ELR (cell line): Measurements from ENCODE around the gene PRSS16.
A peak's percentile ranks its signal among the peaks of the same experiment; 100 is the strongest.

Source experiments
- DNase-seq: peaks from one replicate; pipeline ENCODE4 v3.0.0-alpha.2; 2015; ENCODE audit warnings: low read depth

PRSS16 gene

GRCh38 chr6:27287751-27288135 lies 40.2 kb downstream of the PRSS16 start:
- DNase-seq: no peak

- DNase-seq: peak; percentile 45
Measured at GRCh38 chr6:27288136-27289044, 40.9 kb downstream of the PRSS16 start.

DNA sequence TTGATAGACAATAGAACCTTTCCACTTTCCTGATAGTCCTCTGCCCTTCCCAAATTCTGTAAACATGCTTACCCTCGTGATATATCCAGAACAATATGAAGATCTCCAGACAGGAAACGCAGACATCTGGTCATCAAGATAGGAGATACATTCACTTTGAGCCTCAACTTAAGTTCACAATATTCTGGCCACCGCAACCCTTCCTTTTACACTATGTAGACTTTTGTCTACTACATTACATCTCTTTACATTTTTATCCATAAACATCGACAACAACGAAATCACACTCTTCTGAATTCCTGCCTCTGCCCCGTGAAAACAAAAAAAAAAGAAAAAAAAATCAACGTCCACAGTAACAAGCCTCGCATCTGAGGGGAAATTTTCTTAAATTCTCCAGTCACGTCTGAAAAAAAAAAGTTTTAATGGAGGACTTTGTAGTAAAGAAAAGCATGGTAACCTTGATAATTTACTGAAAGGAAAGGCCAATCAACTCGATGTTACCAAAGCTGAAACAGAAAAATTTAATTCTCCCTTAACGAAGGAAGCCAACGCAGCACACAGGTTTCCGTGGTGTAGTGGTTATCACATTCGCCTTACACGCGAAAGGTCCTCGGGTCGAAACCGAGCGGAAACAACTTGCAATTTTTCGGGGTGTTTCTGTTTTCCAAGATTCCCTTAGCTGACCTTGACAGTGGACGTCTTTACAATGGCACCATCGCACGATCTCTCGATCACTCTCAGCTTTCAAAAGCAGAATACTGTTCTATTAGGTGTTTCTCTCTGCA lies 42.8 kb downstream of the PRSS16 start:
- DNase-seq: peak; percentile 85

GRCh38 chr6:27290850-27291208 lies 43.3 kb downstream of the PRSS16 start:
- DNase-seq: no peak

DNA sequence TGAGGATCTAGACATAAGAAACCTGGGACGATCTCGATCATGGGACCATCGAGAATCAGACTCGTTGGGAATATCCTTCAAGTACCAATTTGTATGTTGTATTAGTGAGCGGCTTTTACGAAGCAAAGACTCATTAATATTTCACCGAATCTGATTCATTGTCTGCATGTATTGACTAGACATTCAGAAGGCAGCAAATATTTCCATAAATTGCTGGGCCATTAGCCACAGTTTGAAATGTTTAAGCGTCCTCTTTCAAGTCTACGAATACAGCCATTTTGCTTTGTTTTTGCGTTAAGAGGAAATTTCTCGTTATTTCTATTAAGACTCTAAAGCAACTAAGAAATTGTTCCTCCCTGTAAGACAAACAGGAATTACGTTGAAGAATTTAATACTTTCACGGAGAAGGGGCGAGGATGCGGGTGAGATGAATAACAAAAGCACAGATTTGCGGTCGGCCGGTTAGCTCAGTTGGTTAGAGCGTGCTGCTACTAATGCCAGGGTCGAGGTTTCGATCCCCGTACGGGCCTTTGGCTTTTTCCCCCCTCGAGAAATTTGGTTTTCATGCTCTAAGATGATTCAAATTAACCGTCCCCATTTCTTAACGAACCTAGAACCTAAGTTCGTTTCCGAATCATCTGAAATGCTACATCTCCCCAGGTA lies 46.1 kb downstream of the PRSS16 start:
- DNase-seq: peak; percentile 85

- no peak for DNase-seq
Measured at GRCh38 chr6:27294409-27294808, 46.9 kb downstream of the PRSS16 start.

DNA sequence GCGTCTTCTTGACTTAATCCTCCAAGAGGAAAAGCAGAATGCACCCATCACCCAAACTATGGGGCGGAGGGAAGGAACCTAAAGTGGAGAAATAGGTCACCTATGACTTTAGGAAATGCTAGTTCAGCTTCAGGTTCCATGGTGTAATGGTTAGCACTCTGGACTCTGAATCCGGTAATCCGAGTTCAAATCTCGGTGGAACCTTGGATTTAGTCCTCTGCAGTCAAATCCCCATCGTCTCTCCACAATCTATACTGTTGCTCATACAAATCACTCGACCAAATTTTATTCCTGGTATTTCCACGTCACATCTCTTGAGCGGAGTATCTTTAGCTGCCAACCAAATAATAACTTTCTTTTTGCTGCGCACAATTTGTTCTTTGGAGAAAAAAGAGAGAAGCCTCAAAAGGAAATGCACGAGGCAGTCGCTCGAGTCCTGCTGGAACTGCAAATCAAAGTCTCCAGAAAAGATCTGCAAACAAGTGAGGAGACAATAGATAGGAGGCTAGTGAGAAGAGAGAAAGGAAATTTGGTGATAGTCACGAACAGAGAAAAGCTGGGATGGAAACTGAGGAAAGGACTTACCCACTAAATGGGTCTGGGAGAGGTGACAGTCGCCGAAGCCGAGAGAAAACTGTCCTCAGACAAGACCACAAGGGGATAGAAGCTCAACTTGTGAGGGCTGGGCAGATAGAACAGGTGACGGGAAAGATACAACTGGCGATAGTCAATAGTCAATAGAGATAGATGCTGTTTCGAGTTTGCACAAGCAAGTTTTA lies 48.0 kb downstream of the PRSS16 start:
- DNase-seq: peak; percentile 89

DNA sequence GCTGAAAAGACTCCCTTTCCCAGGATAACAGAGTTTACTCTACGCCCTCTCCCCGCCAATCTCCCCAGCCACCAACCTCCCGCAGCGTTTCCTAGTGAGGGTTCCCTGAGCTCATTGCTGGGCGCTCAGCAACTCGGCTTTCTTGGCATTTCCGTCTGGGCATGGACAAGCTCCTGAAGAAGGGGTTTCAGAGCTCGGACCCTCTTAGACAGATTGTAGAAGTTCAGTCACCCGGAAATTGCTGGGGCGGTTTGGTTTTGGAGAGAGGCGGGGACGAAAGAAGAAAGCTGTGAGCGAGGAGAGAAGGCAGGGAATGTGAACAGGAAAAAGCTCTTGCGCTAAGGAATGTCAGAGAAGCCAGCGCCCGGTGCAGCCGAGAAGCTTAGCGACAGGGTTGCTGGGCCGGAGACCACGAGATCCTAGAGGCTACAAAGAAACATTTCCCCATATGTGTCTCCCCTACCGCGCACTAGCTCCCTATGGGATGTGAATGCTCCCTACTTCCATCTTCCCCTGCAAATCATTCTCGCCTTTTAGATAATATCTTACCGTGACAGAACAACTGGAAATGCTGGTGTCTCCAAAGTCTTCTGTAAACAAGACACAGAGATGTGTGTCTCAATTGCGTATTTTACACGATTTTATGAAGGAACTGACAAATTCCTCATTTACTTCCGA lies 48.7 kb downstream of the PRSS16 start:
- peak; percentile 81 for DNase-seq

DNA sequence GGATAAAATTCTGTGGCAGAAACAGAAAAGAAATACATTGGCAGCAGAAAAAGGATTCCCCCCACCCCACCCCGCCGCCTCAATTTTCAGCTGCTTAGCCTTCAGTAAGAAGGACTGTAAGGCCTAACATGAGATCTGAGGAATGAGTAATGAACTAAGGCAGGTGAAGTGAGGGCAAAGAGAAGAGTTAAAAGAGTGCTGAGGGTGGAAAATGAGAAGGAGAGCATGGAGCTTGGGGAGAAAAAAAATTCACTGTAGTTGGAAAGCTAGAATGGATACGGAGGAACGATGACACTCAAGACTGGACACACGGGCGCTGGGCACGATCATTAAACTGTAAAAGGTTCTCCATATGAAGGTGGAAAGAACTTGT lies 50.0 kb downstream of the PRSS16 start:
- no peak for DNase-seq

GRCh38 chr6:27297857-27298730 lies 50.6 kb downstream of the PRSS16 start:
- DNase-seq: peak; percentile 79

DNA sequence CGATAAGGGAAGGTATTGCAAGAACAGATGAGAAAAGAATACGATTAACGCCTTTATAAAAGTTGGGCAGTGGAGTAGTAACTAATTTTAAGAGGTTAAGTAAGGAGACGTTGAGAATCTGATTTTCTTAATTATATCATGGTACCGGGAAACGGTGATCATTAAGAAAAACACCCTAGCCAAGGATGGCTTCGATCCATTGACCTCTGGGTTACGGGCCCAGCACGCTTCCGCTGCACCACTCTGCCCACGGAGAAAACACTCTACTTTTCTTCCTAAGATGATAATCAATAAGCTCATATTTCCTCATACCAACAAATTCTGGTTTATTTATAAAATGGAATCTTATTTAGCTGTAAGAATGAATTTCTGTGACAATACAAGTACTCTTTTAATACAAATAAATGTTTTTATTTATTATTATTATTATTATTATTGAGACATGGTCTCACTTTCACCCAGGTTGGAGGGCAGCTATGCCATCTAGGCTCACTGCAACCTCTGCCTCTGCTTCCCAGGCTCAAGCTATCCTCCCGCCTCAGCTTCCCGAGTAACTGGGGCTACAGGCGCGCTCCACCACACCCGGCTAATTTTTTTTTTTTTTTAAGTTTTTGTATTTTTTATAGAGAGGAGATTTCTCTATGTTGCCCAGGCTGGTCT lies 56.2 kb downstream of the PRSS16 start:
- DNase-seq: peak; percentile 62
